ENCODE results near the gene HS3ST5.

DNA sequence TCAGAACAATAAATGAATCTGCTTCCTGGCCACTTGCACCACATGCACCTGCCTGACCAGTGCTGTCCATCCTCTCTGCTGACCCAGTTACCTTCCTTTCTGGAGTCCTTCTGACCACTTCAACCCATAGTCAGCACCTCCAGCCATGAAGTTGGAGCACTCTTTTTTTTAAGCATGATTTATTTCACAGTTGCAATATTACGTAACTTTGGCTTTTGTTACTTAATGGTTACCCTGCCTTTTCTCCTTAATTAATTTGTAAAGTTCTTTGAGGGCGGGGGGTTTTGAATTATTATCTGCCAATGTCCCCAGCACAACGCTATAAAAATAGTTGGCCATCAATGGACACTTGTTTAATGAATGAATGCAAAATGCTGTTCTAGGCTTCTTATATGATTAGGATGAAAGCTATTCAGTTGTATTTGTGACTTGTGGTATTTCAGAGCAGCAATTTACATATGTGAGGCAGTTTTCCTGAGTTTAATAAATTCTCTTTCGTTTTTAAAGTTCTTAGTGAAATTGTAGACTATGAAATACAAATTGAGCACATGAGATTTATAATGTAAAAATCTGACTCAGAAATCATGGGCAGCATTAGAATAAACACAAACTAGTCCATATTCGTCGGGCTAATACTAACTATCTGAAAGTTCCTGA, 180.0 kb downstream of the HS3ST5 start:
- TF ChIP-seq SP1 (IDR thresholded peaks at IDR 0.05; ENCODE audit: low read depth), result no peak
- no peak for TF ChIP-seq EZH2 (IDR thresholded peaks at IDR 0.05)
- TF ChIP-seq, protein P1, sequence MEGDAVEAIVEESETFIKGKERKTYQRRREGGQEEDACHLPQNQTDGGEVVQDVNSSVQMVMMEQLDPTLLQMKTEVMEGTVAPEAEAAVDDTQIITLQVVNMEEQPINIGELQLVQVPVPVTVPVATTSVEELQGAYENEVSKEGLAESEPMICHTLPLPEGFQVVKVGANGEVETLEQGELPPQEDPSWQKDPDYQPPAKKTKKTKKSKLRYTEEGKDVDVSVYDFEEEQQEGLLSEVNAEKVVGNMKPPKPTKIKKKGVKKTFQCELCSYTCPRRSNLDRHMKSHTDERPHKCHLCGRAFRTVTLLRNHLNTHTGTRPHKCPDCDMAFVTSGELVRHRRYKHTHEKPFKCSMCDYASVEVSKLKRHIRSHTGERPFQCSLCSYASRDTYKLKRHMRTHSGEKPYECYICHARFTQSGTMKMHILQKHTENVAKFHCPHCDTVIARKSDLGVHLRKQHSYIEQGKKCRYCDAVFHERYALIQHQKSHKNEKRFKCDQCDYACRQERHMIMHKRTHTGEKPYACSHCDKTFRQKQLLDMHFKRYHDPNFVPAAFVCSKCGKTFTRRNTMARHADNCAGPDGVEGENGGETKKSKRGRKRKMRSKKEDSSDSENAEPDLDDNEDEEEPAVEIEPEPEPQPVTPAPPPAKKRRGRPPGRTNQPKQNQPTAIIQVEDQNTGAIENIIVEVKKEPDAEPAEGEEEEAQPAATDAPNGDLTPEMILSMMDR (IDR thresholded peaks at IDR 0.05 in 2 of 3, conservative IDR thresholded peaks at IDR 0.05 in 1 of 3; ENCODE audit: borderline replicate concordance in 1 of 3, insufficient read depth in 1 of 3, low read depth in 2 of 3, low read length in 2 of 3), result no peak
- TF ChIP-seq EGR1 (IDR thresholded peaks at IDR 0.05; ENCODE audit: low read depth), result no peak
- no peak for TF ChIP-seq POLR2A (IDR thresholded peaks at IDR 0.05; ENCODE audit: borderline replicate concordance, extremely low read depth, insufficient read depth, insufficient read length)
- no peak for TF ChIP-seq MAX (IDR thresholded peaks at IDR 0.05)

Measured in HCT116 (cell line).